ENCODE results near the gene CMYA5. TPM values are rescaled to one million over a fixed set of nuclear protein-coding genes. Genes with fewer than 3 reads are reported as not detected.

Gene CMYA5
- total RNA-seq, 2 experiments from 2014 or later = 0.05 to 0.07 TPM

- CTCF ChIA-PET = no interaction called here
- Mint-ChIP-seq H3K27ac (no peak overlapping the region), H3K36me3 (ENCODE audit: low read depth) (no peaks in the 10 kb centered on the region), H3K4me1 (ENCODE audit: low read depth) (no peaks in the 10 kb centered on the region), H3K4me3 (no peak overlapping the region), H3K9me3 (peaks cover 3% of the 10 kb centered on the region), H3K27me3 (ENCODE audit: low read depth) (peaks cover 6% of the 10 kb centered on the region)
- DNase-seq = no peak
- intact Hi-C loops (cut with micrococcal nuclease) = no loop called here
Observed at GRCh38 chr5:79787448-79787847, 97.8 kb downstream of the CMYA5 start.

DNA sequence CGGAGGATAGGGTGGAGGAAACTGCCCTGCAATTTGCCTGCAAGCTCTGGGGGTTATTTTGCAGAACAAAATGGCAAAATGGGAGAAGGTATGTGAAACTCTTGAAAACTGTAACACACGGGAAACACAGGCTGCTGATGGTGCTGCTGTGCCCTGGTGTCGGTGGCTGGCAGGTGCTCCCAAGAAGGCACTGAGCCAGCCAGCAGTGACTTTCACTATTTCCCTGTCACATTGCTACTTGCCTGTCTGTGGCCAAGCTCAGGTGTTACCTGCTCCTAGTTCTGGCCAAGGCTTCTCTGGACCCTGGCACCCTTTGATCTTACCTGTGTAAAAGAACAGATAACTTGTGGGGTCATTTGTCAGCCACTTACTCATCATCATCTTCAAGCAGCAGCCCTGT is 102.2 kb downstream of the CMYA5 start:
- no peaks in the 10 kb centered on the region for H3K36me3 Mint-ChIP-seq (ENCODE audit: low read depth)
- no peak overlapping the region for H3K4me3 Mint-ChIP-seq
- H3K27me3 Mint-ChIP-seq (ENCODE audit: low read depth) = peaks cover 6% of the 10 kb centered on the region
- H3K9me3 Mint-ChIP-seq = peaks cover 3% of the 10 kb centered on the region
- no peaks in the 10 kb centered on the region for H3K4me1 Mint-ChIP-seq (ENCODE audit: low read depth)
- CTCF ChIA-PET = no interaction called here
- intact Hi-C loops (cut with micrococcal nuclease) = no loop called here
- H3K27ac Mint-ChIP-seq = no peak overlapping the region
- DNase-seq = no peak

DNA sequence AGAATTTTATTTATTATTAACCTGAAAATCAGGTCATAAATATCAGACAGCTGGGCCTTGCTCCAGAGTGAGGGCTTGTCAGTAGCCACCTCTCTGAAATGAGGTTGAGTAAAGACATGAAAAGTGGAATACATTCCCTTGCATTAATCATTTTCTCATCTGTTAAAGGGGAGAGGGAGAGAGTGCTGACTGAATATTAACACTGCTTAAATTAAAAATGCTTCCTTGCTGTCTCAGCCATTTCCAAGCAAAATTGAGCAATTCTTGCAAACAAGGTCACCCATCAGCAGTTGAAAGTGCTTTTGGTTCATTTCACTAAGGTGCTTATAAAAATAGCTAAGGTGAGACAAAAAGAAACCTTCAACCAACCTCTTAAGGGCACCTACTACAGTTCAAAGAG is 102.8 kb downstream of the CMYA5 start:
- no peak overlapping the region for H3K4me3 Mint-ChIP-seq
- H3K36me3 Mint-ChIP-seq (ENCODE audit: low read depth) = no peaks in the 10 kb centered on the region
- no peak overlapping the region for H3K27ac Mint-ChIP-seq
- H3K9me3 Mint-ChIP-seq = peaks cover 3% of the 10 kb centered on the region
- H3K27me3 Mint-ChIP-seq (ENCODE audit: low read depth) = peaks cover 6% of the 10 kb centered on the region
- CTCF ChIA-PET = interaction anchor here (0.6 kb wide), 1 partner anchor 65 kb away, joined by 3 read pairs; no protein-coding TSS in a partner anchor
- no peak for DNase-seq
- intact Hi-C loops (cut with micrococcal nuclease) = no loop called here
- no peaks in the 10 kb centered on the region for H3K4me1 Mint-ChIP-seq (ENCODE audit: low read depth)

DNA sequence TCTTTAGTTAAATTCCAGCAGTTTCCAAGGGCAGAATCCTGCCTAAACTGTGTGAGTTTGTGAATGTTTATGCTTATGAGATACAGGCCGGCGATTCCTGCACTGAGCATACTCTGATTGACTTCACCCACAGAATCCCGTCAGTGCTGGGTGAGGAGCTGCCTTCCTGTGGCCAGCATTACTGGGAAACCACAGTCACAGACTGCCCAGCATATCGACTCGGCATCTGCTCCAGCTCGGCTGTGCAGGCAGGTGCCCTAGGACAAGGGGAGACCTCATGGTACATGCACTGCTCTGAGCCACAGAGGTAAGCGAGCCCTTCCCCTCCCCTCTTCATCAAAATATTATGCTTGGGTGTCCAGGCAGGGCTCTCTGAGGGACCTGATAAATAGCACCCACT is 103.7 kb downstream of the CMYA5 start:
- CTCF ChIA-PET = no interaction called here
- H3K36me3 Mint-ChIP-seq (ENCODE audit: low read depth) = no peaks in the 10 kb centered on the region
- H3K27ac Mint-ChIP-seq = no peak overlapping the region
- H3K4me3 Mint-ChIP-seq = no peak overlapping the region
- H3K9me3 Mint-ChIP-seq = peaks cover 3% of the 10 kb centered on the region
- intact Hi-C loops (cut with micrococcal nuclease) = no loop called here
- no peaks in the 10 kb centered on the region for H3K4me1 Mint-ChIP-seq (ENCODE audit: low read depth)
- peaks cover 6% of the 10 kb centered on the region for H3K27me3 Mint-ChIP-seq (ENCODE audit: low read depth)
- no peak for DNase-seq

DNA sequence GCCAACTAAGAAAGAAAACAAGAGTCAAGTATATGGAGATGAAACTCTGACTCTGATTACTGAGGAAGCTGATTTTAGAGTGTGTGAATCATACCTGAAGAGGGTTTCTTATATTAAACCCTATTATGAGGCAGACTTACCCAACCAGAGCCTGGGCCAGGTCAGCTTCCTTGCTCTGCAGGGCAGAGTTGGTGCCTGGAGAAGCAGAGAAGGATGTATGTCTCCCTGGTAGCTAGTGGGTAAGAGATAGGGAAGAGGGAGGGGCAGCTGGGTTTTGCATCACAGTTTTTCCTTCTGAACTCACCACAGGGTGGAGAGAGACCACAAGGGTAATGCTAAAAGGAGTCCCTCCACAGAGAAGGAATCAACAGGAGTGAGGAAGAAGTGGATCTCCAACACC is 104.1 kb downstream of the CMYA5 start:
- Mint-ChIP-seq H3K4me3 (no peak overlapping the region), H3K9me3 (peaks cover 3% of the 10 kb centered on the region), H3K27me3 (ENCODE audit: low read depth) (peaks cover 6% of the 10 kb centered on the region), H3K27ac (no peak overlapping the region), H3K4me1 (ENCODE audit: low read depth) (no peaks in the 10 kb centered on the region), H3K36me3 (ENCODE audit: low read depth) (no peaks in the 10 kb centered on the region)
- CTCF ChIA-PET = no interaction called here
- DNase-seq = no peak
- intact Hi-C loops (cut with micrococcal nuclease) = no loop called here

DNA sequence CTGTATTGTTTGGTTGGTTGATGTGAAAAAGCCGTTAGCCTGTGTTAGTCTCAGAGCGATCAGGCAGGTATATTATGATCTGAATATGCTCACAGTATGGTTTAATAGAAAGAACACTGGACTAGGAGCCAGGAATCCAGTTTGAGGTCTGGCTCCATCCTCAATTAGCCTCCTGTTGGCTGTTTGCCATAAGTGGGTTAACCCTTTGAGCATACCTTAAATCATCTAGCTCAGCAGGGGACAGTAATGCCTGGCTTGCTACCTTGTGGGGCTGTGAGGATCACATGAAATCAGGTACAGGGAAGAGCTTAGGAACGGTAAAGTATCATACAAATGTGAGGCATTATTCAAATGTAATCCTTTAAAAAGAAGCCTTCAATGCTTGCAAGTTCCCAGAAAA is 104.7 kb downstream of the CMYA5 start:
- no peaks in the 10 kb centered on the region for H3K36me3 Mint-ChIP-seq (ENCODE audit: low read depth)
- no peak overlapping the region for H3K4me3 Mint-ChIP-seq
- intact Hi-C loops (cut with micrococcal nuclease) = no loop called here
- no peaks in the 10 kb centered on the region for H3K4me1 Mint-ChIP-seq (ENCODE audit: low read depth)
- H3K27me3 Mint-ChIP-seq (ENCODE audit: low read depth) = peaks cover 6% of the 10 kb centered on the region
- CTCF ChIA-PET = no interaction called here
- H3K9me3 Mint-ChIP-seq = no peaks in the 10 kb centered on the region
- no peak for DNase-seq
- no peak overlapping the region for H3K27ac Mint-ChIP-seq

- Mint-ChIP-seq H3K36me3 (ENCODE audit: low read depth) (no peaks in the 10 kb centered on the region), H3K27ac (no peak overlapping the region), H3K9me3 (no peaks in the 10 kb centered on the region), H3K27me3 (ENCODE audit: low read depth) (no peaks in the 10 kb centered on the region), H3K4me3 (no peak overlapping the region), H3K4me1 (ENCODE audit: low read depth) (peaks cover under 1% of the 10 kb centered on the region)
- CTCF ChIA-PET = no interaction called here
- DNase-seq = no peak
- intact Hi-C loops (cut with micrococcal nuclease) = no loop called here
Observed at GRCh38 chr5:79795764-79796398, 106.2 kb downstream of the CMYA5 start.

DNA sequence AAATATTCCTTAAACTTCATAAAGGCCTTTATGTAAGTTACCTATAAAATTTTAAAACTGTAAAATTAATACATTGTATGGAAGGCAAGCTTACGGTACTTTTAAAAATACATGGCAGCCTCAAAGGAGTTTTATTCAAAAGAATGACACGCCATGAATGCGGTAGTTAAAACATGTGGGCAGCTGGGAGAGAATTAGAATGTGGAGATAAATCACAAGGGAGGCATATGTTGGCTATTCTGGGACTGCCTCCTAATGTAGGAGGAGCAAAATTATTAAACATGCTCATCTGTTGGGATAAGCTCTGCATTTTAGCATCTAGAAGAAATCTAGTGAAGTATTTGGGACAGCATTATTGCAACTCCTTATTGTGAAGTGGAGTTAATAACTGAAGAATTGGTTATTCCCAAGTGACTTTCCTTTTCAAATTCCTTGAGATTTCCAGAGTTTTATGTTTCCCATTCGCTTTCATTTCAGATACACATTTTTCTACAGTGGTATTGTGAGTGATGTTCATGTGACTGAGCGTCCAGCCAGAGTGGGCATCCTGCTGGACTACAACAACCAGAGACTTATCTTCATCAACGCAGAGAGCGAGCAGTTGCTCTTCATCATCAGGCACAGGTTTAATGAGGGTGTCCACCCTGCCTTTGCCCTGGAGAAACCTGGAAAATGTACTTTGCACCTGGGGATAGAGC is 109.4 kb downstream of the CMYA5 start:
- CTCF ChIA-PET = no interaction called here
- H3K9me3 Mint-ChIP-seq = no peaks in the 10 kb centered on the region
- no peak for DNase-seq
- peaks cover 16% of the 10 kb centered on the region for H3K4me1 Mint-ChIP-seq (ENCODE audit: low read depth)
- no peaks in the 10 kb centered on the region for H3K27me3 Mint-ChIP-seq (ENCODE audit: low read depth)
- no peak overlapping the region for H3K27ac Mint-ChIP-seq
- H3K36me3 Mint-ChIP-seq (ENCODE audit: low read depth) = no peaks in the 10 kb centered on the region
- intact Hi-C loops (cut with micrococcal nuclease) = no loop called here
- H3K4me3 Mint-ChIP-seq = no peak overlapping the region

DNA sequence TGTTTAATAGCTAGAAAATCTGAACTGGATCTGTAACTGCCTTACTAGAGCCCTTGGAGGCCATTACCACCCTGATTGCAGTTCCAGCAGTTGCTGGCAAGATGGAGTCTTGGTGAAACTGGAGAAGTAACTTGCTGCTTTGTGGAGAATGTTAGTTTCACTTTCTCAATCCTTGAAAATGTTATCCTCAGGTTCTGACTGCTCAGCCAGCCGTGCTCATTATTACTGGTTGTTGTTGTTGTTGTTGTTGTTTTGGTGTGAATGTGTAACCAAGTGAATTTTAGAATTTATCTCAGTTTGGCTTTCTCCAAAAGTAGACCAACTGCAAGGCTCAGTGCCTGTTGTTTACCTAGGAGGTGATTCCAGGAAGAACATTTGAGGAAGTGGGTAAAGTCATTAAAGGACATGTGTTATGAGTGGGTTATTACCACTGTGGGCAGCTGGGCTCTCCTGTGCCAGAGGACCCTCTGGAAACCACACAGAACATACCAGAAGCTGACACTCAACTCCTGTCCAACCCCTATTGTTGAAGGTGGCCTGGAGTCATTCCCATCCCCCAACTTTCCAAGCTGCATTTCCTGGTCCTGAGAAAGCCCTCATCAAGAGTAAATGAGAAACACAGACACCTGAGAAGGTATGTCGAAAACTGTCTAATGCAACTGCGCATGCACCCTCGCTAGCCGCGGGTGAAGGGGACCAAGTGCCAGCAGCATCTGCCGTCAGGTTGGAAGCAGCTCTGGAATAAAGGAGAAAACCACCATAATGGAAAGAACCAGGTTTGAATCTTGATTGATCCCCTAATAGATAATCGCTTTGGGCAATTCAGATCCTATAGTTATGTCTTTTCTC is 111.6 kb downstream of the CMYA5 start:
- H3K27ac Mint-ChIP-seq = no peak overlapping the region
- no peak overlapping the region for H3K4me3 Mint-ChIP-seq
- no peaks in the 10 kb centered on the region for H3K36me3 Mint-ChIP-seq (ENCODE audit: low read depth)
- CTCF ChIA-PET = no interaction called here
- H3K4me1 Mint-ChIP-seq (ENCODE audit: low read depth) = peaks cover 16% of the 10 kb centered on the region
- H3K27me3 Mint-ChIP-seq (ENCODE audit: low read depth) = no peaks in the 10 kb centered on the region
- DNase-seq = no peak
- intact Hi-C loops (cut with micrococcal nuclease) = no loop called here
- no peaks in the 10 kb centered on the region for H3K9me3 Mint-ChIP-seq

GRCh38 chr5:79802406-79802805 is 112.8 kb downstream of the CMYA5 start:
- Mint-ChIP-seq H3K27me3 (ENCODE audit: low read depth) (no peaks in the 10 kb centered on the region), H3K36me3 (ENCODE audit: low read depth) (no peaks in the 10 kb centered on the region), H3K4me3 (no peak overlapping the region), H3K4me1 (ENCODE audit: low read depth) (peaks cover 16% of the 10 kb centered on the region), H3K9me3 (no peaks in the 10 kb centered on the region), H3K27ac (no peak overlapping the region)
- CTCF ChIA-PET = interaction anchor here (0.6 kb wide), 1 partner anchor 138 kb away, joined by 3 read pairs; no protein-coding TSS in a partner anchor
- DNase-seq = no peak
- intact Hi-C loops (cut with micrococcal nuclease) = no loop called here

GRCh38 chr5:79803007-79803406 is 113.4 kb downstream of the CMYA5 start:
- intact Hi-C loops (cut with micrococcal nuclease) = no loop called here
- no peaks in the 10 kb centered on the region for H3K27me3 Mint-ChIP-seq (ENCODE audit: low read depth)
- H3K4me1 Mint-ChIP-seq (ENCODE audit: low read depth) = peaks cover 16% of the 10 kb centered on the region
- no peaks in the 10 kb centered on the region for H3K36me3 Mint-ChIP-seq (ENCODE audit: low read depth)
- no peak overlapping the region for H3K4me3 Mint-ChIP-seq
- H3K27ac Mint-ChIP-seq = no peak overlapping the region
- H3K9me3 Mint-ChIP-seq = no peaks in the 10 kb centered on the region
- no peak for DNase-seq
- CTCF ChIA-PET = interaction anchor here (0.6 to 0.7 kb wide), 2 partner anchors 138 to 216 kb away, joined by 3 read pairs; no protein-coding TSS in a partner anchor

- no peaks in the 10 kb centered on the region for H3K9me3 Mint-ChIP-seq
- H3K4me1 Mint-ChIP-seq (ENCODE audit: low read depth) = peaks cover 11% of the 10 kb centered on the region
- intact Hi-C loops (cut with micrococcal nuclease) = no loop called here
- no peak for DNase-seq
- H3K27me3 Mint-ChIP-seq (ENCODE audit: low read depth) = no peaks in the 10 kb centered on the region
- no peak overlapping the region for H3K4me3 Mint-ChIP-seq
- no peaks in the 10 kb centered on the region for H3K36me3 Mint-ChIP-seq (ENCODE audit: low read depth)
- no peak overlapping the region for H3K27ac Mint-ChIP-seq
- CTCF ChIA-PET = interaction anchor here (0.7 kb wide), 1 partner anchor 35 kb away, joined by 3 read pairs; no protein-coding TSS in a partner anchor
Observed at GRCh38 chr5:79806741-79807140, 117.1 kb downstream of the CMYA5 start.

All from activated naive CD4-positive, alpha-beta T cell treated with anti-CD3 and anti-CD28 coated beads for 36 hours (primary cell).